PFSK-1 (cell line): ENCODE measurements around the gene C1QTNF1.

Experiments
- POLR2AphosphoS5 ChIP-seq: IDR thresholded peaks from 2 replicates; pipeline ENCODE4 v1.6.1; 2012; ENCODE audit warnings: low read depth, mild to moderate bottlenecking, control low read depth, low read length, moderate library complexity
- TAF1 ChIP-seq: IDR thresholded peaks from 2 replicates; pipeline ENCODE4 v1.6.1; 2012; ENCODE audit warnings: low read length, control low read depth, borderline replicate concordance; ENCODE audit not compliant: insufficient read depth

GRCh38 chr17:79012563-79013134 is 11.3 kb upstream of the C1QTNF1 start:
- no peak for TF ChIP-seq TAF1
- TF ChIP-seq POLR2AphosphoS5, result no peak
